Esophagus (tissue), 2 donors: ENCODE data around the gene SLC19A1. TPM values are rescaled to one million over a fixed set of nuclear protein-coding genes. Genes with fewer than 3 reads are reported as not detected.

Experiments
- H3K27ac ChIP-seq, 2 donors: one replicate each; pipeline ENCODE4 v1.5.1; 2013; ENCODE audit warnings: low read depth in 2 of 2, mild to moderate bottlenecking in 2 of 2, inconsistent platforms in 1 of 2, low read length in 1 of 2, moderate library complexity in 1 of 2
- H3K27me3 ChIP-seq, 2 donors: one replicate each; pipeline ENCODE4 v1.6.1; 2013; ENCODE audit warnings: low read length in 2 of 2, control low read depth in 1 of 2, mild to moderate bottlenecking in 1 of 2; ENCODE audit not compliant: insufficient read depth in 2 of 2, control insufficient read depth in 1 of 2
- H3K36me3 ChIP-seq, 2 donors: one replicate each; pipeline ENCODE4 v1.6.1; 2013; ENCODE audit warnings: low read length in 1 of 2; ENCODE audit not compliant: control insufficient read depth in 2 of 2, insufficient read depth in 2 of 2
- H3K4me1 ChIP-seq, 2 donors: one replicate each; pipeline ENCODE4 v1.6.1; 2013; ENCODE audit warnings: low read length in 1 of 2; ENCODE audit not compliant: control insufficient read depth in 2 of 2, insufficient read depth in 2 of 2
- H3K4me3 ChIP-seq, 2 donors: one replicate each; pipeline ENCODE4 v1.5.1; 2013; ENCODE audit warnings: low read length in 2 of 2, mild to moderate bottlenecking in 2 of 2, low read depth in 1 of 2, moderate library complexity in 1 of 2
- H3K9me3 ChIP-seq, 2 donors: one replicate each; pipeline ENCODE4 v1.6.1; 2013; ENCODE audit warnings: mild to moderate bottlenecking in 2 of 2, low read depth in 1 of 2, low read length in 1 of 2, moderate library complexity in 1 of 2; ENCODE audit not compliant: control insufficient read depth in 2 of 2, insufficient read depth in 1 of 2
- WGBS, 2 donors: extraction: QIAGEN DNeasy Blood & Tissue Kit; methylation state at CpG; one replicate each; pipeline ENCODE4 v1.1.7; 2013; 5-methylcytosine and 5-hydroxymethylcytosine counted together
- polyA plus RNA-seq, 2 donors: library from polyadenylated mRNA; stranded (reverse); fragments of 200-250 nt; gene quantifications; one replicate each; pipeline ENCODE4 v1.2.3, GENCODE V29; 2013
- donor health status: healthy with polysubstance abuse.
- donor health status: Bipolar disorder and iron deficiency.

Gene SLC19A1
- polyA plus RNA-seq, 2 donors = 3.1 to 3.5 TPM

DNA sequence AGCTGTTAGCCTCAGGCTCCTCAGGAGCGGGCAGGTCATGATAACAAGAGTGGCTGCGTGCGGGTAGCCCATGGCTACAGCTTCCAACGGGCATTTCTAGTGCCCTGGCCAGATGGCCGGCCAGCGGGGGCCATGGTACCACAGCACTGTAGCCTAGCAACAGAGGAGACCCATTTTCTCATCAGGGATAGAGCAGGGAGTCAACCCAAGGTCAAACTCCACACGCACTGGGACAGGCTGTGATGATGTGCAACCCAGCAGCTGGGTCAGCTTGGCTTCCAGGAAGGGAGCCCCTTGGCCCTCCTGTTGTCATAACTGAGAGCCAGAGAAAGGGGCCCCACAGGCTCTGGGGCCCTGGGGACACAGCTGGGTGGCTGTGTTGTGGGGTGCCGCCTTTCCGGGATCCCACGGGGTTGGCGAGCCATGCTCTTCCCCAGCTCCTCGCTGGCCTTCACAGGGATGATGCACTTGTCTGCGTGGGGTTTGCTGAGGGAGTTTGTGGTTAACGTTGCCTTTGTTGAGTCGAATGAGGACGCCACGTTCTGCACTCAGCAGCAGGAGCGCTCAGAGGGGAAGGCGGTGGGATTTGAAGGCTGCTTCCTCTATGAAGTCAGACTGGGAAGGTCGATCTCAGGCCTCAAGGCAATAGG lies 91.0 kb downstream of the SLC19A1 start:
- WGBS, 2 donors = 84% methylated on average over 20 of the region's 20 CpGs
- peaks cover 0 to 2% of the 10 kb centered on the region in 2 donors for H3K9me3 ChIP-seq
- H3K27me3 ChIP-seq = no peaks in the 10 kb centered on the region
- H3K36me3 ChIP-seq = no peaks in the 10 kb centered on the region
- H3K4me3 ChIP-seq = no peak overlapping the region
- peaks cover 10 to 42% of the 10 kb centered on the region in 2 donors for H3K4me1 ChIP-seq
- H3K27ac ChIP-seq = no peak overlapping the region

DNA sequence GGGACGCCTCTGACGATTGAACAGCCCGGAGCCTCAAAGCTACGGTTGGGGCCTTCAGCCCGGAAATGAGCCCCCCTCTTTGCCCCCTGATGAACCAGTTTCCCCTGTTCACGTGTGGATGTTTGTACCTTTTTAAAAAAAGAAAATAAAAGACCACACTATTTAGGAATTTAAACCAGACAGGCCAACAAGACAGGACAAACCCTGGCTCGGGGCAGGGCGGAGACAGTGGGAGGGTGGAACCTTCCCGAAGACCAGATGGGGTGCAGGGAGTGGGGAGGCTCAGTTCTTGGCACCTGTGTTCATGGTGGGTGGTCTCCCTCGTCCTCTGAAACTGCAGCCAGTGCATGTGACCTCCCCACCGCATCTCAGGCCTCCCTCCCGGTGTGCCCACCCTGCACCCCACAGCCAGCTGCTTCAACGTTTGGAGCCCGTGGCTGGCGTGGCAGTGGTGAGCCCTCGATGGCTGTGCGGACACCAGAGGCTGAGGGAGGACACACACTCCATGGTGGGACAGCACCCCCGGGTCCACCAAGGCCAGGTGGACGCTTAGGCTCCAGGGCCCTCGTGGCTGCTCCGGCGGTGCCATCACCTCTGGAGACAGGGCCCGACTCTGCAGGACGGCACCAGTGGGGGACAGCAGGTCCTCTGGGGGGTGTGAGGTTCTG lies 91.7 kb downstream of the SLC19A1 start:
- Histone ChIP-seq H3K36me3 (no peaks in the 10 kb centered on the region), H3K4me1 (peaks cover 6 to 35% of the 10 kb centered on the region in 2 donors), H3K4me3 (no peak overlapping the region), H3K27ac (no peak overlapping the region), H3K27me3 (no peaks in the 10 kb centered on the region), H3K9me3 (peaks cover 0 to 5% of the 10 kb centered on the region in 2 donors)
- WGBS, 2 donors = 68 to 77% methylated on average over 24 of the region's 24 CpGs

DNA sequence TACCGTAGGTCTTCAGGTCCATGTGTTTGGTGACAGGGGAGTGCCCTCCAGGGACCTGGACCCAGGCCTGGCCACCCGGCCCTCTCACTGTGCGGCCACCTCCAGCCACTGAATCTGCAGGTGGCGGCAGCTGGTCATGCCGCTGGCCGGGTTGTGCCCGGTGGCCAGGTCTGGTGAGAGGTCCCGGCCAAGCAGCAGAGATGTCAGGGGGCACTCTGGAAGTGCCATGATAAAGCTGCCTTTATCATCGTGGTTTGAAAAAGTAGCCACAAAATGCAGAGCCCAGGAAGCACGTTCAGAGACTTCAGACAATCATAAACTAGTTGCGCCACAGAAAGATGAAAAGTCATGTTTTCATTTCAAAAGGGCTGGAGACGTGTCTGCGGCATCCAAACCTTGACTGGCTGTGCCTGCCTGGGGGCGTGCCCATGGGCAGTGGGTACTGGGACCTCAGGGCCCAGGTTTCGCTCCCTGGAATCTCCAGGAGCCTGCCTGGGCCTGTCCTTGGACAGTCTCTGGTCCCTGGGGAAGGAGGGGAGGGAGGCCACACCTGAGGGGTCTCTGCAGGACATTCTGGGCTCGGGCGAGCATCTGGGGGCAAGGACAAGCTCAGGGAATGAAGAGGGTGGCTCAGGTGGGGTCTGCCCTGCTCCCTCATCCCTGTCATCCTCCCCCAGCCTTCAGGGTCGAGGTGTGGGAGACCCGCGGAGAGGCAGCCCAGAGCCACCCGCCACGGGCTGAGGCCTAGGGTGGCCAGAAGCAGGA lies 92.4 kb downstream of the SLC19A1 start:
- WGBS, 2 donors = 68 to 73% methylated on average over 21 to 22 of the region's 22 CpGs
- Histone ChIP-seq H3K36me3 (no peaks in the 10 kb centered on the region), H3K4me3 (no peak overlapping the region), H3K9me3 (peaks cover 0 to 5% of the 10 kb centered on the region in 2 donors), H3K27ac (peak overlapping the region in 1 of 2 donors; percentile 13), H3K27me3 (no peaks in the 10 kb centered on the region), H3K4me1 (peaks cover 4 to 28% of the 10 kb centered on the region in 2 donors)

DNA sequence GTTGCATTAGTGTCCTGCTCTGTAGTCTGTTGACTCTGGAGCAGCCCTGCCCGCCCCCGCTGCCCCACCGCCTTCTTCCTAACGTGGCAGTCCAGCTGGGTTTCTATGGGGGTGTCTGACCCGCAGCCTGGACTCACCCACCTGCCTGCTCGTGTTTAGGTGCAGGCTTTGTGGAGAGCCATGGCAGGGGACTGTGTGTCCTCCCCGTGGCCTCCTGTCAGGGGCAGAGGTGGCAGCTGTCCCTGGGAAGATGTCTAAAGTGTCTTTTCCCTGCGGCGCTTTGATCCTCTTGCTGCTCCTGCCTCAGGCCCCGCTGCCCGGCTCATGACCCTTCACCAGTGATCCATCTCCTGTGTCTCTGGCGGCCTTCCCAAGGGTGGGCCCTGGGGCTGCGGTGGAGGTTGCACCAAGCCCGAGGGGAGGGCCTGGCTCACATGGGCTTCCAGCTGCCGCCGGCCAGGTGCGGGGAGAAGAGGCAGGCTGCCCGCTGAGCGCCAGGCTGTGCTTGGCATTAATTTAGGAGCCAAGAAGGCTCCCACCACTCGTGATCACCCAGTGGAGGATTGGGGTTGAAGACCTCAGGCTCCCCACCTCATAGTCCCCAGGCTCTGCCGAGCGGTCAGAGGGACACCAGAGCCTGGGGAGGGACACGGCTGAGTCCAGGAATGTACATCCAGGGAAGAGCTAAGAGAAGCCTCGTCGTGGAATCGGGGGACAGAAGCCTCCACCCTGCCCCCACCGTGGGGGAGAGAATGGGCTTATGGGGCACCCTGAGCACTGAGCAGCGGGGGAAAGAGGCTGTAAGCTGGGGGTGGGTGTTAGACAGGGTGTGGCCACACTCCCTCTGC lies 93.2 kb downstream of the SLC19A1 start:
- H3K27ac ChIP-seq = peak overlapping the region in 1 of 2 donors; percentile 58
- WGBS, 2 donors = 59 to 65% methylated on average over 28 of the region's 28 CpGs
- no peaks in the 10 kb centered on the region for H3K27me3 ChIP-seq
- no peak overlapping the region for H3K4me3 ChIP-seq
- H3K9me3 ChIP-seq = peaks cover 0 to 5% of the 10 kb centered on the region in 2 donors
- H3K4me1 ChIP-seq = peaks cover 2 to 20% of the 10 kb centered on the region in 2 donors
- no peaks in the 10 kb centered on the region for H3K36me3 ChIP-seq

DNA sequence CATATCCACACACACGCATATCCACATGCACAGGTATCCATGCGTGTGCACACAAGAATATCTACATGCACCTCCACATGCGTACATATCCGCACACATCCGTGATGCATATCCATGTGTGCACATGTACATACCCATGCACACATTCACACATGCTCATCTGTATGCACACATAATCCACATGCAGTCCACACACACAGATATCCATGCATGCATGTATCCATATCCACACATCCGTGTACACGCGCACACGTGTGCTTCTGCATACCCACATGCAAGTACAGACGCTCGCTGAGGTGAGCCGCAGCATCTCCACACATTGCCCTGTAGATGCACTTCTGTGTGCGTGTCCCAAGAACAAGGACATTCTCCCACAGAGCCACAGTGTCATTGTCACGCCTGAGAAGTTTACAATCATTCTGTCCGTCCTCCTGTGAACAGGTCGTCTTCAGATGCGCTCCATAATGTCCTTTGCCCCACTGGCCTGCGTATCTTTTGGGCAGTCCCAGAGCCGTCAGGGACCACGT lies 93.9 kb downstream of the SLC19A1 start:
- H3K27me3 ChIP-seq = no peaks in the 10 kb centered on the region
- peaks cover 0 to 5% of the 10 kb centered on the region in 2 donors for H3K9me3 ChIP-seq
- WGBS, 2 donors = 73 to 76% methylated on average over 20 of the region's 20 CpGs
- H3K27ac ChIP-seq = peak overlapping the region; percentile 14 to 58
- H3K4me1 ChIP-seq = peaks cover 0 to 14% of the 10 kb centered on the region in 2 donors
- H3K36me3 ChIP-seq = no peaks in the 10 kb centered on the region
- no peak overlapping the region for H3K4me3 ChIP-seq

Other genes with a start within 250 kb of the SLC19A1 start
- gene COL18A1, start 137.3 kb downstream of the SLC19A1 start, polyA plus RNA-seq = 10 to 100 TPM; 29.7 to 29.9 TPM
- gene PCBP3, start 101.3 kb upstream of the SLC19A1 start, polyA plus RNA-seq = under 1 TPM; 0.24 to 0.67 TPM